Metanephros (tissue), 2 donors: ENCODE results near the gene FAM171A2. TPM values are rescaled to one million over a fixed set of nuclear protein-coding genes. Genes with fewer than 3 reads are reported as not detected.

Experiments
- small RNA-seq: library from RNA; depleted of rRNA; stranded (forward); fragments of <200 nt; gene quantifications from one replicate; pipeline ENCODE3, GENCODE V24; 2014; ENCODE audit warnings: low replicate concordance
- total RNA-seq: library from RNA; depleted of rRNA; stranded (reverse); fragments of >200 nt; gene quantifications from one replicate; pipeline ENCODE4 v1.2.3, GENCODE V29; 2014

Gene FAM171A2
- 24.0 TPM for total RNA-seq

DNA sequence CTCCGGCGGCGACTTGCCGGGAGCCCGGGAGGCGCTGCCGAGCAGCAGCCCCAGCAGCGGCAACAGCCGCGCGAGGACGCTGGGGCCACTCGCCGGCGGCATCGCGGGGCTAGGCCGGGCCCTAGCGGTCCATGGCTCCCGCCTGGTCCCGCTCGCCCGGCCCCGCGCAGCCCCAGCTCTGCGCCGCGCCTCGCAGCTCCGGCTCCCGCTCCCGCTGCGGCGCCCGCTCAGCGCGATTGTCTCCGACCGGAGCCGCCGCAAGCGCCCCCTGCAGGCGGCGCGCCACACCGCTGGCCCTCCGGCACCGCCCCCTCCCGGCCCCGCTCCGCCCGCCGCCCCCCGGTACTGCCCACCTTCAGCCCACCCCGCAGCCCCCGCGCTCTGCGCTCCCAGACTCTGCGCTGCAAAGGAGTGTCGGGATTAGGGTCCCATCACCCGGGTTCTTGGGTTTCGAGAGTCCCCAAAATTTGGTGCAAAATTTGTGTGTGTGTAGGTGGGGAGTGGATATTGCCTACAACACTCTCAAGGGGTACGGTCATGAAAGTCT, at the start of gene FAM171A2:
FAM171A2 (minus strand) TSS at position 241 of the 547 bp plus-strand sequence; CDS start at position 102, 139 bp downstream.

DNA sequence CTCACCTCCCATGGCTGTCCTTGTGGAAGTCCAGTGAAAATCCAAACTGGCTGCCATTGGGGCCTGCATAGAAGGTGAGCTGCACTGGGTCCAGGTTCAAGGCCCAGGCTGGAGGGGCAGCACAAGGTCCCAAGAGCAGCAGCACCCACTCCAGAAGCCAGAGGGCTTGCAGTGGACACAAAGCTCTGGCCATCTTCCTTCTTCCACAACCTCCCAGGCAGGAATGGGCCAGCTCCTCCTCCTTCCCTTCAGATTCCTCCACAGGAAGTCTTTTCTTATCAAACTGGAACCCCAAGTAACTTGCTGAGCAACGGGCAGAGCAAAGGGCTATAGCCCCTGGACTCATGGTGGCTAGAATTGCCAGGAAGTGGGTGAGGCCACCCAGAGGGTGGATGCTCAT, 25.6 kb upstream of the FAM171A2 start, which contains the start of gene ITGA2B:
ITGA2B (minus strand) TSS at position 369 of the 400 bp plus-strand sequence; CDS start at position 193, 176 bp downstream.

DNA sequence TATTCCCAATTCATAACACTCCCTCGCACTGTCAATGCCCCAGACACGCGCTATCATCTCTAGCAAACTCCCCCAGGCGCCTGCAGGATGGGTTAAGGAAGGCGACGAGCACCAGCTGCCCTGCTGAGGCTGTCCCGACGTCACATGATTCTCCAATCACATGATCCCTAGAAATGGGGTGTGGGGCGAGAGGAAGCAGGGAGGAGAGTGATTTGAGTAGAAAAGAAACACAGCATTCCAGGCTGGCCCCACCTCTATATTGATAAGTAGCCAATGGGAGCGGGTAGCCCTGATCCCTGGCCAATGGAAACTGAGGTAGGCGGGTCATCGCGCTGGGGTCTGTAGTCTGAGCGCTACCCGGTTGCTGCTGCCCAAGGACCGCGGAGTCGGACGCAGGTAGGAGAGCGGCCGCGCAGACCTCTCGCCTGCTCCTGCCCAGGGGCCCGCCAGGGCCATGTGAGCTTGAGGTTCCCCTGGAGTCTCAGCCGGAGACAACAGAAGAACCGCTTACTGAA, 18.7 kb downstream of the FAM171A2 start, which contains the start of gene GRN:
GRN (plus strand) TSS at position 364 of the 515 bp plus-strand sequence. CDS start 3,863 bp downstream, outside the sequence.

DNA sequence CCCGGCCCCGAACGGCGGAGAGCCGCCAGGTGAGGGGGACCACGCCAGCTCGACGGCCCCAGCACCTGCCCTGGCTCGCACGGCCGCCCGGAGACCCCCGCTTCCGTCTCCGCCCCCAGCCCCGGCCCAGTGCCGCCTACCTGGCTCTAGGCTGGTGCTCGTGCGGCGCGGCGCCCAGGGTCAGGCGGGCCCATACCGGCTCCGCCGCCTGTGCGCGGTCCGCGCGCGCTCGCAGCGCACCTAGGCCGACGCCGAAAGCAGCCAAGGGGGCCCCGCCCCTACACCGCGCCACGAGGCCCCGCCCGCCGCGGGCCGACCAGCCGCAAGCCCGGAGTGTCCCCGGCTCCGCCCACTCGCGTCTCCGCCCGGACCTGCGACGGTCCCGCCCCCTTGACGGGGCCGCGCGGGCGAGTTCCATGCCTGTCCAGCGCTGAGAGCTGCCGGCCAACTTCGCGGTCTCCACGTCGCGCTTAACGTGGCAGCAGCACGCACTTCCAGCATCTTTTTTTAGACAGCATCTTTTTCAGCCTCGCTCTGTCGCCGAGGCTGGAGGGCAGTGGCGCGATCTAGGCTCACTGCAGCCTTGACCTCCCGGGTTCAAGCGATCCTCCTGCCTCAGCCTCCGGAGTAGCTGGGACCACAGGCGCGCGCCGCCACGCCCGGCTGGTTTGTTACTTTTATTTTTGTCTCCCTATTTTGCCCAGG, 38.9 kb downstream of the FAM171A2 start, which contains the start of gene SLC25A39:
SLC25A39 (minus strand) TSS at position 253 of the 705 bp plus-strand sequence. CDS start 1,261 bp downstream, outside the sequence.

DNA sequence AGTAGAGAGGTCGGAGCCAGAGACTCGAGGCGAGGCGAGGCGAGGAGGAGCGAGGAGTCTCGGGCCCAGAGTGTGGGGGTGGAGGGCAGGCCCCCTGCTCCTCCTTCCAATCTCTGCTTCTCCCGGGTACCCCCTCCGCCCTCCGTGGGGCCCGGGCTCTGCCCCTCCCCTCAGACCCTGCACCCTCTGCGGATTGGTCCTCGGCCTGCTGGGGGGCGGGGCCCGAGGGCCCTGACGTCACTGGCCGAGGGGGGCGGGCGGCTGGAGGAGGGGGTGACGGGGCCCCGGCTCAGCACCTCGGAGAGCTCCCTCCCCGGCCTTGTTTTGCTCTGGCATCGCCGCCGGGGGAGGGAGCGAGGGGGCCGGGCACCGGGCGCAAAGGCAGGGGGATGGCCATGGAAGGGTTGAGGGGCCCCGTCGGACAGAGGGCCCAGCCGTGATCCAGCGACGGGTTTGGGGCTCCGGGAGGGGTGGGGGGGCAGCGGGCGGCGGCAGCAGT, 55.3 kb downstream of the FAM171A2 start, which contains the start of gene RUNDC3A:
RUNDC3A (plus strand) TSS at position 282 of the 499 bp plus-strand sequence. CDS start 232 bp downstream, outside the sequence.

Small RNA genes lying within 50 kb of the gene (small RNA-seq; reads per million reads assigned to genes)
- gene RF00012 = not detected
- not detected for gene RN7SL258P
- not detected for gene RNU6-453P

Other genes with a start within 250 kb of the FAM171A2 start
- gene HDAC5, start 240.2 kb downstream of the FAM171A2 start, total RNA-seq = 74.9 TPM
- 2.5 TPM for gene HROB, start 221.9 kb downstream of the FAM171A2 start, total RNA-seq
- gene ASB16, start 193.1 kb downstream of the FAM171A2 start, total RNA-seq = 5.7 TPM
- gene TMUB2, start 176.9 kb downstream of the FAM171A2 start, total RNA-seq = 36.3 TPM
- 34.6 TPM for gene ATXN7L3, start 164.0 kb downstream of the FAM171A2 start, total RNA-seq
- 75.9 TPM for gene UBTF, start 144.2 kb downstream of the FAM171A2 start, total RNA-seq
- 72.8 TPM for gene SLC4A1, start 95.7 kb downstream of the FAM171A2 start, total RNA-seq
- gene RUNDC3A, start 55.3 kb downstream of the FAM171A2 start, total RNA-seq = 6.0 TPM
- 168 TPM for gene SLC25A39, start 39.0 kb downstream of the FAM171A2 start, total RNA-seq
- gene GRN, start 18.6 kb downstream of the FAM171A2 start, total RNA-seq = 232 TPM
- gene ITGA2B, start 25.8 kb upstream of the FAM171A2 start, total RNA-seq = 9.3 TPM
- gene GPATCH8, start 139.6 kb upstream of the FAM171A2 start, total RNA-seq = 40.3 TPM
- gene FZD2, start 193.6 kb upstream of the FAM171A2 start, total RNA-seq = 37.4 TPM